Activated T-cell treated with anti-CD3 and anti-CD28 coated beads for 48 hours (primary cell): ENCODE data around the gene HOXD13.

ENCODE experiments used
- DNase-seq: peaks from one replicate; pipeline ENCODE4 v3.0.0-alpha.2; 2020; ENCODE audit warnings: low read depth

Gene HOXD13

GRCh38 chr2:176106581-176107539 lies 14.3 kb downstream of the HOXD13 start, which contains the start of gene HOXD11:
Gene HOXD11, plus strand, starts transcription at chr2:176107280. Its CDS starts 76 bp downstream, at chr2:176107356.
- DNase-seq = no peak

DNA sequence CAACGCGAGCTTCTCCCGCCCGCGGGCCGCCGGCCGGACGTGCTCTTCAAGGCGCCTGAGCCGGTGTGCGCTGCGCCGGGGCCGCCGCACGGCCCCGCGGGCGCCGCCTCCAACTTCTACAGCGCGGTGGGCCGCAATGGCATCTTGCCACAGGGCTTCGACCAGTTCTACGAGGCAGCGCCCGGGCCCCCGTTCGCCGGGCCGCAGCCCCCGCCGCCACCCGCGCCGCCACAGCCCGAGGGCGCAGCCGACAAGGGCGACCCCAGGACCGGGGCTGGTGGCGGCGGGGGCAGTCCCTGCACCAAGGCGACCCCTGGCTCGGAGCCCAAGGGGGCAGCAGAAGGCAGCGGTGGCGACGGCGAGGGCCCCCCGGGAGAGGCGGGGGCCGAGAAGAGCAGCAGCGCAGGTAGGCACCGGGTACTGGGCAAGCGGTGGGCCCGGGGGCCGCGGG lies 15.2 kb downstream of the HOXD13 start:
- DNase-seq = no peak

DNA sequence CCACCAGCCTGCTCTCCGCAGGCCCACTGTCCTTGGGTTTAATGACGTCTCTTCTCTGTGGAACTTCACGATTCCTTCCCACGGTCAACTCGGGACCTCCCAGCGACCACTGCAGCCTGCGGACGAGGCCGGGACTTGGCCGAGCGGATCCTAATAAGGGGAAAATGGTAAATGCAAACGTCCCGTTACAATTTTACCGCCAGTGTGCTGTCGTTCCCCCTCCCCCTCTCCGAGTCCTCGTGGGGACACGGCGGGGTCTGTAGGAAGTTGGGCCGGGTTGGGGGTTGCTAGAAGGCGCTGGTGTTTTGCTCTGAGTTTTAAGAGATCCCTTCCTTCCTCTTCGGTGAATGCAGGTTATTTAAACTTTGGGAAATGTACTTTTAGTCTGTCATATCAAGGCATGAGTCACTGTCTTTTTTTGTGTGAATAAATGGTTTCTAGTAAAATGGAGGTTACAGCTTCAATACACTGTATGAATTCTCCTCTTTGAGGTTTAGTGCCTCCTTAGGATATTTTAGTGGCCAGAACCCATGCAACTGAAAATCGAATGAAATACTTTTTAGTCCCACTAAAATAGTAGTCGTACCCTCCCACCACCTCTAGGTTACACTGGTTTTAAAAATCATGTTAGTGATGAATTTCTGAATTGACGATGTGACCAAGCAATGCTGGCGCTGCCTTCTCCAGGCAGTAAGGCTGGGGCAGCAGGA lies 16.8 kb downstream of the HOXD13 start:
- no peak for DNase-seq

DNA sequence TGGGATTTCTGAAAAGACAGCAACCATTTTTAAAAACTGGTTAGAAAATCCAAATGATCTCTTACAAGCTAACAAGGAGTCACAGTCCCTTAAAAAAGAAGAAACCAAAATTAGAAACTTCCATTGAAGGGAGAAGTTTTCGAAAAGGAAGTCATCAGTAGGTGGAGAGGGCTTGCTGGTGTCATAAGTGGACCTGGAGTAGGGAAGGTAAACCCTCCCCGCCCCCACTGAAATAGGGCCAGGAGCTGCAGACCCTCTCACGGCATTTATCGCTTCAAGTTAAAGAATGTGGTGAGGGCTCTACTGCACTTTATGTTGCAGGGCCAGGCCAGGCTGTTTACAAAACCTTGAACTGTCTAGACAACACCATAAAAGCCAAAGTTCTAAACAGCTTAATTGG lies 17.4 kb downstream of the HOXD13 start:
- no peak for DNase-seq

GRCh38 chr2:176110415-176111308 lies 18.1 kb downstream of the HOXD13 start:
- no peak for DNase-seq

DNA sequence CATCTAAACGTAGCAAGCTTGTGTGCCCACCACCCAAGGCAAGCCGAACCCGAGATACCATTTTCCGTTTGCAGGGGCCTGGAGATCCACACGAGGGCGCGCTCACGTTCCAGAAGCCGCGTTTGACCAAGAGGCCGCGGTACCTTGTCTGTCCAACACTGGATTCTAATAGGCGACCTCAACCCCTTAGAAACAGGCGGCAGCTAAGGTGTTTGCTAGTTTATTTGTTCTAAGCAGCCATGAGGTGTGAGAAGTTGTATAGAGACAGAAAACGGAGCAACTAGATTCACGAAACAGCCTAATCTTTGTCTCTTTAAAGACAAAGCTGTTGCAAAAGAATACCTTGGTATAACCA lies 18.8 kb downstream of the HOXD13 start:
- DNase-seq = no peak

DNA sequence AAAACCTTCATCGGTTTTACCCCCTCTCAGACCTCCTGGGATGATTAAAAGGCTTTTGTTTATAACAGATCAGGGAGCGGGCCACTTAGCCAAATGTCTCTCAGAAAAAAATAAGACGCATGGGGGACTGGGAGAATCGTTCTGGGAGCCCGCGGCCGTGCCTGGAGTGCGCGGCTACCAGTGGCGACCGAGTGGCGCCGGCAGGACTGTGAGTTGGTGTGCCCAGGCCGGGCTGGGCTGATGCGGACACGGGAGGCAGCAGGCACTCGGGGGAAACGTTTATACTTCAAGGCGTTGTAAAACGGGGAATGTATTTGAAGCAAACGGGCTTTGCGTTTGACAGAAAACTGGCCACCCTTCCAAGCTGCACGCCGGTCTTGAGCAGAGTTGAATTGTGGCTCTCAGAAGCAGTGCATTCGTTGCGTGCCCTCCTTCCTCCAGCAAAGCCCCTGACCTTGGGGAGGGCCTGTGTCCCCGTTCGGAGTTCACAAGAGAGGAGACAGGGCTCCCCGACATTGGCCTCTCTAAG lies 19.4 kb downstream of the HOXD13 start:
- no peak for DNase-seq

GRCh38 chr2:176112375-176113302 lies 20.1 kb downstream of the HOXD13 start:
- DNase-seq = no peak

- no peak for DNase-seq
Measured at GRCh38 chr2:176114120-176114929, 21.8 kb downstream of the HOXD13 start.

GRCh38 chr2:176114930-176115625 lies 22.6 kb downstream of the HOXD13 start:
- no peak for DNase-seq

GRCh38 chr2:176115883-176116813 lies 23.6 kb downstream of the HOXD13 start, which contains the start of gene HOXD10:
Gene HOXD10, plus strand, starts transcription at chr2:176116778. Its CDS starts 56 bp downstream, at chr2:176116834.
- DNase-seq = no peak

GRCh38 chr2:176117162-176117822 lies 24.8 kb downstream of the HOXD13 start:
- no peak for DNase-seq

DNA sequence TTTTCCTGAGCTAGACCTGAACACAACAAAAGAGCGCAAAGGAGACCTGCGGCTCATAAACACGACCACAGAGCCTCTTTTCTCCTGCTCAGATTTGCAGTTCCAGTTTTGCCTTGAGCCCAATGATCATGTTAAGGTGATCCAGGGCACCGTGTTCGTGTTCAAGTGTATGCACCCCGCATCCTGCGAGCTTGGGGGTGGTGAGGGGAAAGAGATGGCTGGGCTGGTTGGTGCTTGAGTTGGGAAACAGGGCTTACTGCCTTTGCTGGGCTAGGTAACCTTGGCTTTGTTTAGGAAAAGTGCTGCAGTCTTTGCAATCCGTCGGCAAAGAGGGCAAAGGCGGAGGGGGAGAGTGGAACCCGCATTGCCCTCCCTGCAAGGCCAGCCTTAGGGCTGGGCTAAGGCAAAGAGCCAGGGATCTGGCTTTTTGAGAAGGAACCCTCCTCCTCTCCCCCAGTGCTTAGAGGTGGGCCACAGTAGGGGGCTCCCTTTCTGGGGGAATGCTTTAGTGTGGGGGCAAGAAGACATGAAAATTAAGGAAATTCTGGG lies 25.4 kb downstream of the HOXD13 start:
- DNase-seq = no peak

GRCh38 chr2:176118601-176119339 lies 26.2 kb downstream of the HOXD13 start:
- DNase-seq = no peak

DNA sequence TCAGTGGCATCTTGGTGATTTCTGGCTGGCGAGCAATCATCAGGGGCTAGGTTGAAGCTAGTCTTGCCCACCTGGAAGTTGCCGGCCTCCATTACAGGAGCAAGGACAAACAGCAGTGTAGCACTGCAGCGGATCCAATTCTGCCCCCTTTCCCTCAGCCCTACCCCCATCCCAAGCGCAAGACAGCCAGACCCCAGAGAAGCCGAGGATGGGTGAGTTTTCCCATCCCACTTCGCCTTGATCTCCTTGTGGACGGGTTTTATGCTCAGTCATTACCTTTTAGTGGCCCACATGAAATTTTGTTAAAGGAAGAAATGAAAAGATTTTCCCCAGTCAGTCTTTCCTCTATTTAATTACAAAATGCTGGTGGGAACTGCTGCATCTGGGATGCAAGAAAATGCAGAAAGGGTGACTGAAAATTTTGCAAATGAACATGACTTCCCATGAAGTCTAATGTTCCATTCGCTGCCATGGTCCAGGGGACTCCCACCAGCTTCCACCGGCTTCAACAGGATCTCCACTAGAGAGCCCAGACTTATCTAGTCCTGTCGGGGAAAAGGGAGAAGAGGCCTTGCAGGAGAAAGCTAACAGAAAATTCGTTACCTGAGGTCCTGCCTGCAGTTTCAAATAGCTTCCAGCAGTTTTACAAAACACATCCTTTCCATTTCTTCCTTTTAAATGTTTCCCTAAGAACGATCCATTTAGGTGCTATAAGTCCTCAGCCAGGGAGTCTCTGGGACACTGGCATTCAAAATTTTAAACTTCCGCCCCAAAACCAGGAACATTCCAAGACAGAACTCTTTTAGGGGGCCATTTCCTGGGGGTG lies 28.1 kb downstream of the HOXD13 start:
- DNase-seq = no peak
